Progenitor cell of endocrine pancreas (in vitro differentiated cells): ENCODE data around the gene ZNF837. TPM values are rescaled to one million over a fixed set of nuclear protein-coding genes. Genes with fewer than 3 reads are reported as not detected.

Experiments used
- DNase-seq: peaks from one replicate; pipeline ENCODE4 v3.0.0; 2021; ENCODE audit warnings: low spot score; ENCODE audit not compliant: unreplicated experiment
- H3K27ac Mint-ChIP-seq: 2 replicates; pipeline ENCODE4 v1.8.0; 2021; ENCODE audit warnings: mild to moderate bottlenecking, moderate library complexity, mixed read lengths
- H3K27me3 Mint-ChIP-seq: 2 replicates; pipeline ENCODE4 v1.8.0; 2021; ENCODE audit warnings: mixed read lengths
- H3K36me3 Mint-ChIP-seq: 2 replicates; pipeline ENCODE4 v1.8.0; 2022; ENCODE audit warnings: mixed read lengths; ENCODE audit not compliant: insufficient read depth
- H3K4me1 Mint-ChIP-seq: 2 replicates; pipeline ENCODE4 v1.8.0; 2021; ENCODE audit warnings: low read depth, mixed read lengths
- H3K4me3 Mint-ChIP-seq: 2 replicates; pipeline ENCODE4 v1.8.0; 2021; ENCODE audit warnings: low read depth, mild to moderate bottlenecking, moderate library complexity, mixed read lengths
- H3K9me3 Mint-ChIP-seq: 2 replicates; pipeline ENCODE4 v1.8.0; 2021; ENCODE audit warnings: low read depth, mixed read lengths
- CTCF ChIP-seq: fragments of 200-600 bp; sonication (generic); IDR thresholded peaks from one replicate; pipeline ENCODE4 v1.5.0; 2021; ENCODE audit warnings: antibody characterized with exemption, mild to moderate bottlenecking; ENCODE audit not compliant: unreplicated experiment
- total RNA-seq: library from RNA; stranded (reverse); gene quantifications from 2 replicates; pipeline ENCODE4 v1.2.1, GENCODE V29; 2021

Gene ZNF837
- total RNA-seq, 1 donor from 2014 or later: 6.1 TPM

DNA sequence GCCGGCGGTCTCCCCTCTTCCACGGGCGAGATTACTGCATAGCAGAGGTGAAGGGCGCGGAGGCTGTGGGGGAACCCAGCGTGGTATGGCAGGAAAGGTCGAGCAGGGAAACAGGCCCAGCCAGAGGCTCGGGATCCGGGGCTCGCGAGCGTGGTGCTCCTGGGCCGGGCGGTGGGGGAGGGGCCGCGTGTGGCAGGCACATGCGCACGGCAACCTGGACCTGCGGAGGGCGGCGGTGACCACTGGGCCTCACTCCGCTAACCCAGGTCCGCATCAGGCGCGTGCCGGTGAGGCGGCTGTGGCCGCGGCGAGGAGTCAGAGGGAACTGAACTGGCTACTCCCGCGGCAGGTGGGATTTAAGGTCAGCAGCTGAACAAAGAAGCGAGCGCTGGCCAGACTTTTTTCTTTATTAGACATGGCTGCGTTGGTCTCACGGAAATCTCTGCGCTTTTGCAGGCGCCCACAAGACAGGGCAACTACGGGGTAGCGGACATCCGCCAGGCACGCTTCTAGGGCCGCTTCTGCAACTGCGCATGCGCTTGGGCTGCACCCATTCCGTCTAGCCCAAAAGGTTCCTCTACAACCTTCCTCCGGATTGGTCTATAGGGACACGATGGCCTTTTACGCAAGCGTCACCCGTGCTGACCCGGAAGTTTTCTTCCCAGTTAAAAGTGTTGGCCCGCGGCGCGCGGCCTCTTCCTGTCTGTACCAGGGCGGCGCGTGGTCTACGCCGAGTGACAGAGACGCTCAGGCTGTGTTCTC is 5.9 kb upstream of the ZNF837 start, which contains the start of gene RPS5:
TSS of gene RPS5 (plus strand) at position 694 of the 762 bp plus-strand sequence. CDS start 869 bp downstream, outside the sequence.
- Mint-ChIP-seq H3K27ac (peak within 1 kb of the TSS; percentile 99), H3K4me3 (peak within 1 kb of the TSS; percentile 95), H3K4me1 (peaks cover 18% of the 10 kb centered on the region), H3K27me3 (no peaks in the 10 kb centered on the region), H3K9me3 (no peaks in the 10 kb centered on the region), H3K36me3 (peaks cover 12% of the 10 kb centered on the region)
- peak; percentile 86 for DNase-seq
- TF ChIP-seq CTCF: no peak

- Mint-ChIP-seq H3K9me3 (no peaks in the 10 kb centered on the region), H3K27ac (peak overlapping the region; percentile 99), H3K4me3 (peak overlapping the region; percentile 95), H3K36me3 (peaks cover 12% of the 10 kb centered on the region), H3K27me3 (no peaks in the 10 kb centered on the region), H3K4me1 (peaks cover 19% of the 10 kb centered on the region)
- TF ChIP-seq CTCF: no peak
- no peak for DNase-seq
Measured at GRCh38 chr19:58385891-58386575, 5.2 kb upstream of the ZNF837 start.

DNA sequence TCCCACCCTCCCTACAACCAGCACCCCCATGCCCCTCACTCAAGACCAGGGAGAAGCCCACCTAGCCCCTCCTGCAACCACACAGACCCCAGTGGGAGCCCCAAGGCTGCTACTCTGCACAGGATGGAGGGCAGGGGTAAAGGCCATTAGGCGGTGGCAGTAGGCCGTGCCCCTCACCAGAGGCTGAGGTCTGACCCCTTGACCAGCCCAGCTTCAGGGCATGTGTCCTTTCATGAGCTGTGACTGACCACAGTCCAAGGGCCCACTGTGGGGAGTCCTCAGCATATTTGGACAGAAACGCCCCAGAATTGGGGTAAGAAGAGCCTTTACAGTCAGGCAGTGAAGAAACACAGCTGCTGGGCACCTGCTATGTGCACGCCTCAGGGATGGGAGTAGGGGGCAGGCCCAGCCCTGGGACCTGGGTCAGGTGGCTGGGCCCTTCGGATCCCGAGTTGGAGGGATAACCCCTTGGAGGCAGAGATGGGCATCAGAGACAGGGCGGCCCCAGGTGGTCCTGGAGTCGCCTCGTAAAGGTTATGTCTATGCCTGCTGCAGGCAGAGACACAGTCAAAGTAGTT is 4.6 kb upstream of the ZNF837 start:
- no peak for TF ChIP-seq CTCF
- H3K27ac Mint-ChIP-seq: peak overlapping the region; percentile 99
- no peak for DNase-seq
- H3K36me3 Mint-ChIP-seq: peaks cover 9% of the 10 kb centered on the region
- no peaks in the 10 kb centered on the region for H3K9me3 Mint-ChIP-seq
- peak overlapping the region; percentile 95 for H3K4me3 Mint-ChIP-seq
- H3K27me3 Mint-ChIP-seq: no peaks in the 10 kb centered on the region
- H3K4me1 Mint-ChIP-seq: peaks cover 19% of the 10 kb centered on the region

- H3K36me3 Mint-ChIP-seq: peaks cover 2% of the 10 kb centered on the region
- DNase-seq: no peak
- no peaks in the 10 kb centered on the region for H3K27me3 Mint-ChIP-seq
- H3K4me1 Mint-ChIP-seq: peaks cover 21% of the 10 kb centered on the region
- TF ChIP-seq CTCF: no peak
- no peaks in the 10 kb centered on the region for H3K9me3 Mint-ChIP-seq
- no peak overlapping the region for H3K27ac Mint-ChIP-seq
- H3K4me3 Mint-ChIP-seq: peak overlapping the region; percentile 67
Measured at GRCh38 chr19:58382997-58383603, 2.3 kb upstream of the ZNF837 start.
